Trophoblast cell (in vitro differentiated cells and primary cell): Measurements from ENCODE around the gene PLET1. TPM values are rescaled to one million over a fixed set of nuclear protein-coding genes. Genes with fewer than 3 reads are reported as not detected.

Source experiments
- DNase-seq, 2 donors: peaks; one replicate each; pipeline ENCODE4 v3.0.0-alpha.2; 2016
- H2AFZ ChIP-seq: 2 replicates; pipeline ENCODE4 v1.6.1; 2013; ENCODE audit warnings: low read length, moderate library complexity, mild to moderate bottlenecking; ENCODE audit not compliant: insufficient read depth, poor library complexity
- H2AK5ac ChIP-seq: 2 replicates; pipeline ENCODE4 v1.6.1; 2013; ENCODE audit warnings: mild to moderate bottlenecking, low read length
- H2BK120ac ChIP-seq: 2 replicates; pipeline ENCODE4 v1.6.1; 2013; ENCODE audit warnings: low read length, mild to moderate bottlenecking, moderate library complexity; ENCODE audit not compliant: insufficient read depth, poor library complexity
- H2BK12ac ChIP-seq: 2 replicates; pipeline ENCODE4 v1.6.1; 2013; ENCODE audit warnings: mild to moderate bottlenecking, low read length, moderate library complexity
- H2BK5ac ChIP-seq: 2 replicates; pipeline ENCODE4 v1.6.1; 2013; ENCODE audit warnings: low read length, low read depth, moderate library complexity, mild to moderate bottlenecking; ENCODE audit not compliant: poor library complexity
- H3K14ac ChIP-seq: 2 replicates; pipeline ENCODE4 v1.6.1; 2013; ENCODE audit warnings: mild to moderate bottlenecking, low read length
- H3K18ac ChIP-seq: 2 replicates; pipeline ENCODE4 v1.6.1; 2013; ENCODE audit warnings: mild to moderate bottlenecking, low read length
- H3K23ac ChIP-seq: 2 replicates; pipeline ENCODE4 v1.6.1; 2013; ENCODE audit warnings: low read length
- H3K27ac ChIP-seq: 2 replicates; pipeline ENCODE4 v1.5.1; 2013; ENCODE audit warnings: low read depth, mild to moderate bottlenecking, inconsistent platforms, low read length, moderate library complexity
- H3K27me3 ChIP-seq: 2 replicates; pipeline ENCODE4 v1.6.1; 2013; ENCODE audit warnings: inconsistent platforms, mild to moderate bottlenecking, low read length, moderate library complexity; ENCODE audit not compliant: insufficient read depth
- H3K36me3 ChIP-seq, 2 experiments: 1 replicate in 1 of 2; 2 replicates in 1 of 2; pipeline ENCODE4 v1.6.1; 2013; ENCODE audit warnings: low read length in 2 of 2, mild to moderate bottlenecking in 2 of 2, moderate library complexity in 1 of 2; ENCODE audit not compliant: insufficient read depth in 2 of 2, control insufficient read depth in 1 of 2
- H3K4ac ChIP-seq: 2 replicates; pipeline ENCODE4 v1.6.1; 2013; ENCODE audit warnings: low read depth, mild to moderate bottlenecking, low read length, moderate library complexity
- H3K4me1 ChIP-seq, 2 experiments: 1 replicate in 1 of 2; 2 replicates in 1 of 2; pipeline ENCODE4 v1.6.1; 2013; ENCODE audit warnings: low read length in 2 of 2, mild to moderate bottlenecking in 2 of 2, moderate library complexity in 1 of 2; ENCODE audit not compliant: insufficient read depth in 2 of 2, control insufficient read depth in 1 of 2
- H3K4me2 ChIP-seq: 2 replicates; pipeline ENCODE4 v1.6.1; 2013; ENCODE audit warnings: inconsistent platforms, mild to moderate bottlenecking, low read length, moderate library complexity
- H3K4me3 ChIP-seq: 2 replicates; pipeline ENCODE4 v1.5.1; 2013; ENCODE audit warnings: mild to moderate bottlenecking, low read depth, low read length, inconsistent platforms
- H3K79me1 ChIP-seq: one replicate; pipeline ENCODE4 v1.6.1; 2013; ENCODE audit warnings: low read length
- H3K79me2 ChIP-seq: 2 replicates; pipeline ENCODE4 v1.6.1; 2013; ENCODE audit warnings: low read length, mild to moderate bottlenecking; ENCODE audit not compliant: control insufficient read depth, insufficient read depth, poor library complexity
- H3K9ac ChIP-seq: 2 replicates; pipeline ENCODE4 v1.6.1; 2013; ENCODE audit warnings: mild to moderate bottlenecking, low read length
- H3K9me3 ChIP-seq: 2 replicates; pipeline ENCODE4 v1.6.1; 2013; ENCODE audit warnings: low read depth, mild to moderate bottlenecking, control low read depth, inconsistent platforms, low read length; ENCODE audit not compliant: insufficient read depth
- H4K12ac ChIP-seq: 2 replicates; pipeline ENCODE4 v1.6.1; 2013; ENCODE audit warnings: low read depth, mild to moderate bottlenecking, low read length, moderate library complexity
- H4K8ac ChIP-seq: 2 replicates; pipeline ENCODE4 v1.6.1; 2013; ENCODE audit warnings: low read depth, mild to moderate bottlenecking, low read length, moderate library complexity
- H4K91ac ChIP-seq: one replicate; pipeline ENCODE4 v1.6.1; 2013; ENCODE audit warnings: low read depth, mild to moderate bottlenecking, low read length, moderate library complexity
- WGBS: extraction: QIAGEN DNeasy Blood & Tissue Kit; methylation state at CpG from one replicate; pipeline ENCODE4 v1.1.7; 2013; ENCODE audit warnings: missing lambda C conversion rate; ENCODE audit not compliant: insufficient read length, insufficient coverage; ENCODE audit errors: extremely low coverage; 5-methylcytosine and 5-hydroxymethylcytosine counted together
- polyA plus RNA-seq: library from polyadenylated mRNA; stranded (reverse); fragments of 200-250 nt; gene quantifications from 2 replicates; pipeline ENCODE4 v1.2.3, GENCODE V29; 2013

PLET1 gene, protein sequence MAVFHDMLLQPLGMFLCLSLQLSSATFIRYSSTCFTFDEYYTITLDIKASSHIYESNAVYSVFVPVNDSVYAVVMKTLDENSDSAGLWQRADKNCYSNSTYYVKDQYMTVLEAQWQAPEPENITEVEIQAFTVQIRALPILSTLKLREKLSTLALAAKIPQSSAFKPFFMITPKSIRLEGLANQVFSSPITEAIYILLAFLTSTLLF
- polyA plus RNA-seq, result 0.07 and 0.11 TPM in 2 replicates

DNA sequence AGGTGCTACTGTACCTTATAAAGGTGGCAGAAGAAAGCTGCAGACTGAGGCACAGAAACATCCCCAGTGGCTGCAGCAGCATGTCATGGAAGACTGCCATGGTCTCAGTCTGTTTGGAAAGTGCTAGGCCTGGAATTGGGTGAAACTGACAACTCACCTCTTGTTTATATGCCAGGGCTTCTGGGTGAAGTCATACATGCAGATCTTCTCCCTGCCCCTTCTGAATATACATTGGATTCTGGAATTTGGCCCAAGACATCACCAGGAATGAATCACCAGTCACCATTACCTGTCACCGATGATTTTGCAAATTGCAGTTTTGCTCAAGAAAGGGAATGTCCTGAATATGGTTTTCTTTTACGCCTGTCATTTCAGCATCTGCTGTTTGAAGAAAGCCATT is at the start of gene PLET1:
PLET1 (minus strand) TSS at position 371 of the 400 bp plus-strand sequence; CDS start at position 100, 271 bp downstream.
- no peak within 1 kb of the TSS for H2BK120ac ChIP-seq
- no peaks in the 10 kb centered on the region for H3K27me3 ChIP-seq
- H4K8ac ChIP-seq, result no peak within 1 kb of the TSS
- H3K36me3 ChIP-seq, result no peaks in the 10 kb centered on the region
- no peak within 1 kb of the TSS for H2BK5ac ChIP-seq
- H4K91ac ChIP-seq, result no peak within 1 kb of the TSS
- no peak for DNase-seq
- H2AK5ac ChIP-seq, result no peak within 1 kb of the TSS
- H2AFZ ChIP-seq, result no peak within 1 kb of the TSS
- no peak within 1 kb of the TSS for H3K4me3 ChIP-seq
- H3K9ac ChIP-seq, result no peak within 1 kb of the TSS
- H3K18ac ChIP-seq, result no peak within 1 kb of the TSS
- H3K27ac ChIP-seq, result no peak within 1 kb of the TSS
- H4K12ac ChIP-seq, result no peak within 1 kb of the TSS
- no peak within 1 kb of the TSS for H2BK12ac ChIP-seq
- no peaks in the 10 kb centered on the region for H3K79me2 ChIP-seq
- H3K4me1 ChIP-seq, result peaks cover 7 to 12% of the 10 kb centered on the region in 2 experiments
- no peak within 1 kb of the TSS for H3K23ac ChIP-seq
- peaks cover 4% of the 10 kb centered on the region for H3K79me1 ChIP-seq
- H3K9me3 ChIP-seq, result no peaks in the 10 kb centered on the region
- no peak within 1 kb of the TSS for H3K14ac ChIP-seq
- H3K4ac ChIP-seq, result no peak within 1 kb of the TSS
- no CpG with 5 or more reads among the region's 2 CpGs for WGBS
- H3K4me2 ChIP-seq, result no peak within 1 kb of the TSS

DNA sequence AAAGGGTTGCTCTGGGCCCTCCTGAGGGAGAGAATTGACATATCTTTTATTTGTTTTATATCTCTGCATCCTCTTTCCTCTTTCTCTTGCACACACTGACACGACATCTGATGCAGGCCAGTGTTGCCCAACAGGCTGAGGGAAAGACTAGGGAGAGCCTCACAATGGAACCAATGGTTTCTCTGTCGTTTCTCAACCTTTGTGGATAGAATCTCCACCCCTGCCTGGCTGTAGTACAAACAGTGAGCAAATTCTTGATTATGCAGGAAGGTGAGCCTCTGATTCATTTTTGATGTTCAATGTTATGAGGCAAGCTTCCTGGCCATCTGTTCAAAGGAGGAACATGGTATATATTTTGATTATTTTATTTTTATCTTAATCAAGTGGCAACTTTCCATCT is 49.8 kb upstream of the PLET1 start:
- Histone ChIP-seq H2AK5ac (no peak overlapping the region), H3K18ac (no peak overlapping the region), H3K4me2 (no peak overlapping the region), H3K27ac (no peak overlapping the region), H3K4ac (no peak overlapping the region), H3K36me3 (no peaks in the 10 kb centered on the region), H2BK5ac (no peak overlapping the region), H3K4me3 (no peak overlapping the region), H2BK12ac (no peak overlapping the region), H3K27me3 (no peaks in the 10 kb centered on the region), H4K12ac (no peak overlapping the region), H3K23ac (no peak overlapping the region), H4K91ac (no peak overlapping the region), H3K9me3 (peaks cover 3% of the 10 kb centered on the region), H3K79me2 (no peaks in the 10 kb centered on the region), H3K4me1 (no peaks in the 10 kb centered on the region), H2AFZ (no peak overlapping the region), H3K79me1 (no peaks in the 10 kb centered on the region), H4K8ac (no peak overlapping the region), H3K9ac (no peak overlapping the region), H3K14ac (no peak overlapping the region), H2BK120ac (no peak overlapping the region)
- DNase-seq, result no peak
- WGBS, result no CpG with 5 or more reads among the region's 2 CpGs

DNA sequence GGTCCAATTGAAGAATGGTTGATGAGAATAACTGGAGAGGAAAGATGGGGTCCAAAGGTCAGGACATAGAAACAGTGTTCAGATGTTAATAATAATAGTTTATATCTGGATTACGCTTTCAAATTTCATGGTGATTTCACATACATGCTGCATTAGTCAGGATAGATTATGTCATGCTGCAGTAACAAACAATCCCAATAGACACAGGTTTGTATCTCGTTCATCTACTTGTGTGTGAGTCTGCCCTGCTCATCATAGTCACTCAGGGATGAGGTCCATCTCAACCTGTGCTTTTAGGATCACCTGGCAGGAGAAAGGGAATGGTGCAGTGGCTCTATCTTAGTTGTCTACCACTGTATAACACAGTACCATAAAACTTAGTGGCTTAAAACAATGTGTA is 48.0 kb upstream of the PLET1 start:
- Histone ChIP-seq H3K36me3 (no peaks in the 10 kb centered on the region), H4K91ac (no peak overlapping the region), H3K23ac (no peak overlapping the region), H4K8ac (no peak overlapping the region), H3K4me1 (no peaks in the 10 kb centered on the region), H3K18ac (no peak overlapping the region), H3K14ac (no peak overlapping the region), H2AFZ (no peak overlapping the region), H3K4me3 (no peak overlapping the region), H2BK5ac (no peak overlapping the region), H3K9ac (no peak overlapping the region), H3K27ac (no peak overlapping the region), H2AK5ac (no peak overlapping the region), H3K4me2 (no peak overlapping the region), H2BK120ac (no peak overlapping the region), H3K79me2 (no peaks in the 10 kb centered on the region), H3K9me3 (peaks cover 4% of the 10 kb centered on the region), H3K27me3 (no peaks in the 10 kb centered on the region), H2BK12ac (no peak overlapping the region), H3K79me1 (no peaks in the 10 kb centered on the region), H4K12ac (no peak overlapping the region), H3K4ac (no peak overlapping the region)
- no CpG with 5 or more reads among the region's 2 CpGs for WGBS
- DNase-seq, result no peak

DNA sequence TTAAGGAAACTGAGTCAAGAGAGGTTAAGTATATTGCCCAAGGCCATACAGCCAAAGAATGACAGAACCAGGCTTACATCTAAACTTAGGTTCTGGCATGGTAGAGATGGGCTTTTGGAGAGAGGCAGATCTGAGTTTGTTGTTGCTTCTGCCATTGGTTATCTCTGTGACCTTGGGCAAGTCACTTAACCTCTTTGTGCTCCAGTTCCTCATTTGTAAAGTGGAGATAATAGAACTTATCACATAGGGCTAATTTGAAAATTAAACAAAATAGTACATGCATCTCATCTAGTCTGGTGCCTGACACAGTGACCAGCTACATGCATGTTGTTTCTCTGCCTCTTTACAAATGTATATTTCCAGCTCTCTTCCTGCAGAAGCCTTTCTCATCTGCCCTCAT is 47.0 kb upstream of the PLET1 start:
- H4K91ac ChIP-seq, result no peak overlapping the region
- no peak overlapping the region for H3K4me3 ChIP-seq
- no peak for DNase-seq
- no peak overlapping the region for H2AK5ac ChIP-seq
- H4K8ac ChIP-seq, result no peak overlapping the region
- no peaks in the 10 kb centered on the region for H3K4me1 ChIP-seq
- H2BK5ac ChIP-seq, result no peak overlapping the region
- no peak overlapping the region for H2BK120ac ChIP-seq
- H3K14ac ChIP-seq, result no peak overlapping the region
- H3K79me1 ChIP-seq, result no peaks in the 10 kb centered on the region
- H3K23ac ChIP-seq, result no peak overlapping the region
- H3K27ac ChIP-seq, result no peak overlapping the region
- H3K4me2 ChIP-seq, result no peak overlapping the region
- H3K9ac ChIP-seq, result no peak overlapping the region
- peaks cover 4% of the 10 kb centered on the region for H3K9me3 ChIP-seq
- H3K27me3 ChIP-seq, result no peaks in the 10 kb centered on the region
- H3K4ac ChIP-seq, result no peak overlapping the region
- H3K18ac ChIP-seq, result no peak overlapping the region
- H3K36me3 ChIP-seq, result no peaks in the 10 kb centered on the region
- H2BK12ac ChIP-seq, result no peak overlapping the region
- no peak overlapping the region for H4K12ac ChIP-seq
- no peaks in the 10 kb centered on the region for H3K79me2 ChIP-seq
- H2AFZ ChIP-seq, result no peak overlapping the region
